ENCODE measurements around the gene CKMT2.

CKMT2 gene

DNA sequence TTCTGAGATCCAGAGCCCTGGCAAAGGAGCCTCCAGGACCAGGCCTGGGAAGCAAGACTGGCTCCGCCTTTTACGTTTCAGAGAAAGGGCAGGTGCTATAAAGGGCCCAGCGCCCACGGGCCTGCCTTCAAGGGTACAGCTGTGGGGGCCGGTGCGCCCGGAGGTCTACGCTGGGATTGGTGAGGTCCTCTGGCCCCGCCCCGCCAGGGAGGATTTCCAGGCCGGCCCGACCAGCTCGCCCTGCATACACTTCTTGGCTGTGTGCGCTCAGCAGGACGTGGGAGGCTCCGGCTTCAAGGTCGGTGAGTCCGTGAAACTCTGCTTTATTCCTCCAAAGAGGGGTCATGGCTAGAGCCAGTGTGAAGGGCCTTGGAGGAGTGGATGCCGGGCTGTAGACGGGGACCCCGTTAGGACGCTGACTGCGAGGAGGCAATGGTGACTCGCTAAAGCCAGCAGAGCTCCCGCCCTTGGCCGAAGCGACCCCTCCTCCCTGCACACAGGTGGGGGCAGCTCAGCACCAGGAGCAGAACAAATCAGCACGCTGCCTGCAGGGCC is at the start of gene CKMT2:
Gene CKMT2, plus strand, starts transcription at position 243 of the 555 bp plus-strand sequence. CDS start 17,811 bp downstream, outside the sequence.
- no peak for DNase-seq

DNA sequence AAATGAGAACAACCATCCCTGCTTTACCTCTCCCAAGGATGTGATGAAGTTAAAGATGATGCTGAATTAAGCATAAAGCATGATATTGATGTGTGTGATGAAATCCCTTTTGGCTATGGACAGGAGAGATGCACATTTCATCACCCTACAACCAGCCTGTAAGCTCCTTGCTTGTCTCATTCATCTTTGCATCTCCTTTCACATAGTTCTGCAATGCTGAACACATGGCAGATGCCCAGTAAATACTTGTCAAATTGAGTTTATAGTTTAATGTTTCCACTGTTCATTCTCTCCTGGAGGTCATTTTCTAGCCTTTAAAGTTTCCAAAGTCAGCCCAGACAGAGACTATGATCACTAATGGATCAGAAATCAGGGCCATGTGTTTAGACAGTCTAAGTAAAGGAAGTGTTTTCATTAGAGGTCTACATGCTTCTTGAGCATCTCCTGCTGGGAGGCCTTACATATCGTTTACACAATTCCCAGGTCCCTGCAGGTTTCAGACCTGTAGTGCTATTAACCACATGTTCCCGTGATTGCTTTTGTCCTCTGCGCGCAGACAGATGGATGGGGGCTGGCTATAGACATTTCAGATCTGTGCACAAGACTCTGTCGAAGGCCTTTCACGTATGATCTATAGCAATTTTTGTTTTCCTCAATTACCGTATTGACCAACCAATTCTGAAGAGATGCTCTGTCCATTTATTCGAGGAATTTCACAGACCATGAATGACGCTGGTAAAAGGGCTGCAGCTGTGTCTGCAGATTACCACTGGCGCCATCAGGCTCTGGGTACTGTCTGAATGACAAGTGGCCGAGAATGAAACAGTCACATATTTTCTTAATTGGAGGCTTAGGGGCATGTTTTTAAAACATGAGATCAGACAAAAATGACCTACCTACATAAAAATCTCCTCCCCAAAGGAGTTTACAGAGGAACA is 49.0 kb upstream of the CKMT2 start:
- peak; percentile 68 for DNase-seq

DNA sequence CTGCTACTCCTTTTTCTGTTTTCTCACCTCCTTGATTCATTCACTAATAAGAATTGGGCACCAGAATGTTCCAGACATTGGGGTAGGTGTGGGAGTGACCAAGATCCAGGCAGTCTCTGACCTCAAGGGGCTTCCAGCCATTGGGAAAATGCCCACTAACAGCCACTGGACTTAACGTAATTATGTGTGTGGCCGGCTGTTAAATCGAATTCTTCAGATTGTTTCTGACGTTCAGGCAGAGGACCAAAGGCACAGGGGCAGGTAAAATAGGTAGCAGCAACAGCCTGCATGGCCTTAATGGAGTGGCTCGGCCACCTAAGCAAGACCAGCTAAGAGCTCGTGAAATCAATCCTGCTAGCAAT is 48.4 kb upstream of the CKMT2 start:
- DNase-seq: no peak

DNA sequence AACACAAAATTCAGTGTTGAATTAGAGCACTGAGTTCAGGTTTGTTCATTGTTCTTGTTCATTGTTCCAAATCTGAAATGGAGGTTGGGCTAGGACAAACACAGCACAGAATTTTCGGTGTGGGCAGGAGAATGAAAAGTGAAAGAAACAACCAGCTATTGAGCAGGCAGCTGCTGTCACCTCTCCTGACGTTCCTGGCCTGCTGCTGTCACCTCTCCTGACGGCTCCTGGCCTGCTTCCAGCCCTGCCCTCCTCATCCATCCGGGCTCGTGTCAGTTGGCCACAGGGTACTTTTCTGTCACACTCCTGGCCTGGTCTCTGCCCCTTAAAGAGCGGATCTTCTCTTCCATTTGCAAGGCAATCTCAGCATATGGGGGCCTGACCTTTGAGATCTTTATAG is 45.2 kb upstream of the CKMT2 start:
- no peak for DNase-seq

DNA sequence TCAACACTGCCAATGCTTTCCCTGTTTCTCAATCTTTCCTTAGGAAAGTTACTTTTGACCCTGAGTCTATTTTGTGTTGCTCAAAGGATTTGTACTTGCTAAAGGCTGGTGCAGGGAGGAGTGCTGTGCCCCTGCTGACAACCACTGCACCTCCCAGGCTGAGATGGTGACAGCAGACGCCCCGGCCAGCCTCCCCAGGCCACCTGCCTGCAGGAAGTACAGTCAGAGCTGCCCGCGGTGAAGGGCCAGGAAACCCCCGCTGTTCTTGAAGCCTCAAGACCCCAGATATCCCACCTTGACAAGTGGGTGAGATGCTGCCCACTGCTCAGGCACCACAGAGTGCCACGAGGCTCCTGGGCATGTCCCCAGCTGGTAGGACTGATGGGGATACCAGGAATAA is 44.2 kb upstream of the CKMT2 start:
- DNase-seq: no peak

DNA sequence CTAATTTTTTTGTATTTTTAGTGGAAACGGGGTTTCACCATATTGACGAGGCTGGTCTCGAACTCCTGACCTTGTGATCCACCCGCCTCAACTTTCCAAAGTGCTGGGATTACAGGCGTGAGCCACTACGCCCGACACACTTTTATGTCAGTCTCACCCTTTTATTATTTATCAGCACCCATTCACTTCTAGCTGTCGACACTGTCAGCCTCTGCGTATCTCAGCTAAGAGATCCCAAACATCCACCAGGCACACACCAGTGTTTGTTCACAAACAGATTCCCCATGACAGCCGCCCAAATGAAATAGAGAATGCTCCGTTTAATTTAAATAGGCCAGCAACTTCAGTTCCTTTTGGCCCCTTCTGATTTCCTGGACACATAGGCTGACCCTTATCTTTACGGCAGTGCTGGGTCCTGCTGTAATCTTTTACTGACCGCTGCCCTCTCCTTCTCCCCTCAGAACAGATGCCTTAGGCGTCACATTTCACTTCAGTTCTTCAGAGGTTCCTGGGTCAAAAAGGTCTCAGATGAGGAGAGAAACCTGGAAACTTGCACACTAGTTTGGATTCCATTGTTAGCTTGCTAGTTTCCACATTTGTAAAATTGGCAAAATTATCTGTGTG is 43.1 kb upstream of the CKMT2 start:
- no peak for DNase-seq

DNA sequence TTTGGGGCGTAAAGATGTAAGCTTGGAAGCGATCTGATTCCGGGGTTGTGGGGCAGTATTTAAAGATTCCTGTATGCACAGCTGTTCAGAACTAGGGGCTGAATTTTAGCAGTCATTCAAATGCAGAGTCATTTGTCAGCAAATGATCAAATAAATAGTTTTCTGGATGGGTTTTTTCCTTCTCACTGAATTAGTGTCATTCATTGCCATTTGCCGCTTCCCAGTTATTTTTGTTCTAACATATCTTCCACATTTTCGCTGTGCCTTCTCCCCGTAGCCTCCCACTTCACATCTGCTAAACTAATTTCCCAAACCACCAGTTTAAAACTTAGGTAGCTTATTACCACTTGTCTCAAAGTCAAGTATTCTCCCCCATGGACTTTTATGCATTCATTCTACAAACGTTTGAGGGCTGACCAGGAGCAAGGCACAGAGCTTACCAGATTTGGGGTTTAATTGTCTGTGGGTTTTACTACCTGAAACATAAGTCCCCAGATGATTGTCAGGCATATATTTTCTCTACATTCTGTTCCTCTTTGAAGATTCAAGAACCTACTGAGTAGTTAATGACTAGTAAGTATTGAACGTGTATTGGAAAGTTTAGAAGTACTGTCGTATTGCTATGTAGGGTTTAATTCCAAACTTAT is 41.3 kb upstream of the CKMT2 start:
- DNase-seq: no peak

DNA sequence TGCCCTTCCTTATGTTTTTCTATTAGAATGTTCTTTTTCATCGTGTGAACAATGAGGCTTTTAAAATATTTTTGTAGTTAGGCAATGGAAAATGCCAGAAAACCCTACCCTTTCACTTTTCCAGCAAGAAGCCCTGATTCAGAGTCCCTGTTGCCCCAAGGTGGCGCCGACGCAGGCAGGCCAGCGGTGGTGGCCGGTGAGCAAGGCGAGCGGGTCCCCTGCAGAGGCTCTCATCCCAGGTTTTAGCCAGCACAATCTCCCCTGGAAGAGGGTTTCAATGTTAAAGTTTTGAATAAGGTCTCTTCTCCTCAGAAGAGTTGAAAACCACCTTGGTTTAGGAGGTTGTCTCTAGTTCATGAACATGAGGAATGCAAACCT is 40.8 kb upstream of the CKMT2 start:
- no peak for DNase-seq

DNA sequence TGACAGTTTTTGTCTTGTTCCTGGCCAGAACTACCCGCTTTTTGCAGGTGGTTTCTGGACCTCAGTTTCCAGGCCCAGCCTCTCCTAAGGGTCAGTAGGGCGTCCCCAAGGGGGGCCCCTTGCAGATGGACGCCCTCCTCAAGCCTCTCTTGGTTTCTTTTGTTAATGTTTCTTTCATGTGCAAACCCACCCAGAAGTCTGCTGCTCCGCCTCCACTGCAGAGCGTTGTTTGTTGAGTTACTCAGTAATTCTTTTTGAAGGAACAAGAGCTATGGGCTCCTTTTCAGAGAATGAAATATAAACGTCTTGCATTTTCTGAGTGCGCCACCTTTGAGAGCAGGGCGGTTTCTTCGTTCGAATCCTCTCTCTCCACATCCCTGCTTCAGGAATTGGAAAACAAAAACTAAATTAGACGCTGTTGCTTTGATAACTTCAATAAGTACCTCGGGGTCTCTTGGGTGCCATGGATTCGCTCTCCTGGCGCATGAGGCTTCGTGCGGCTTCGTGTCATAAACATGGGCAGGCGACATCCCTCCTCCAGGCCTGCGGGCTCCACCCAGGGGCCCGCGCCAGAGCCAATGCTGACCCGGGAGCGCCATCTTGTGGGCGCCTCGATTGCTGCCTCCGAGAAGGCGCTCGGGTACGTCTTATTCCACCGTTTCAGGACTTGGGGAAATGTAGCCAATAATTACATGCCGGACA is 38.3 kb upstream of the CKMT2 start:
- DNase-seq: peak; percentile 85

DNA sequence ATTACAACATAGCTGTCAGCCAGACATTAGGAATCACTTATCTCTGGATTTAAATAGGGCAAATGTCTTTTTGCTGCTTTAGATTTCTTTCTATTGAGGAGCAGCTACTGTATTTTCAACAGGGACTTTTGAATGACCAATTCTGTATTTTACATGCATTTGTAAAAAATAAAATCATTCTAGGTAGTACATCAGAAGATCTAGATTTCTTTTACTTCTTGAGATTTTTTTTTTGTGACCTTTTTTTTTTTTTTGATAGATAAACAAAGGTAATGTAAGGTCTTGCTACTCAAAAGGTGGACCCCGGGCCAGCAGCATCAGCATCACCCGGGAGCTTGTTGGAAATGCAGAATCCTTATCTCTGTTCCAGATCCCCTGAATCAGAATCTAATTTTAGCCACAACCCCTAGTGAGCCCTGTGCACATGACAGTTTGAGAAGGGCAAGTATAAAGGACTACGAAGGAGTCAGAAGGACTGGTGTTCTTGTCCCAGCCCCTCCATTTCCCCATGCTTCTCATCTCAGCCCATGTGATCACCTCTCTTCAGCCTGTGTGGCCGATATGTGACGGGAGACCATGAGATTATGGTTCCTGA is 37.7 kb upstream of the CKMT2 start:
- no peak for DNase-seq

DNA sequence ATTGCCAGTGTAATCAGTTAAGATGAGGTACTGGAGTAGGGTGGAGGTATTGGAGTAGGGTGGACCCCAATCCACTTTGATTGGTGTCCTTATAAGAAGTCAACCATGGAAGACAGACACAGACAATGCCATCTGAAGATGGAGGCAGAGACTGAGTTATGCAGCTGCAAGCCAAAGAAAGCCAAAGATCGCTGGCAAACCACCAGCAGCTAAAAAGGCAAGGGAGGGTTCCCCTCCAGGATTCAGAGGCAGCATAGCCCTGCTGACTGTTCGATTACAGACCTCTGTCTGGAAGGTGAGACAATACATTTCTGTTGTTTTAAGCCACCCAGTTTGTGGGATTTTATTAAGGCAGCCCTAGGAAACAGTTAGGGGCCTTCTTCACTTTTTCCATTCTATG is 30.5 kb upstream of the CKMT2 start:
- DNase-seq: no peak

DNA sequence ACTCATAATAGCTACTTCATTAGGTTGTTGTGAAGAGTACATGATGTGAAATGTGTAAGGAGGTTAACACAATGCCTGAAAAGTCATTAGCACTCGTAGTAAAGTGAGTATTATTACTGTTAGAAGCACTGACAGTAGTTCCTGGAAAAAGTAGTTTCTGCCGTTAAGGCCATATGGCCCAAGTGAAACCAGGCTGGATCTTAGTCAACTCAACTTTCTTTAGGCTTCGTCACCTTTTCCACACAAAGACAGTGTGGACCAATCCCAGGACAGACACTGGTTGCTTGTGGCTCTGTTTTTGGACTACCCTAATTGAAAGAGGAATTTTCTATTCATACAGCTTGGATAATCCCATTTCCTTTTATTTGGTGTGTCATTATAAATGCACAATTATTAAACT is 29.4 kb upstream of the CKMT2 start:
- no peak for DNase-seq

DNA sequence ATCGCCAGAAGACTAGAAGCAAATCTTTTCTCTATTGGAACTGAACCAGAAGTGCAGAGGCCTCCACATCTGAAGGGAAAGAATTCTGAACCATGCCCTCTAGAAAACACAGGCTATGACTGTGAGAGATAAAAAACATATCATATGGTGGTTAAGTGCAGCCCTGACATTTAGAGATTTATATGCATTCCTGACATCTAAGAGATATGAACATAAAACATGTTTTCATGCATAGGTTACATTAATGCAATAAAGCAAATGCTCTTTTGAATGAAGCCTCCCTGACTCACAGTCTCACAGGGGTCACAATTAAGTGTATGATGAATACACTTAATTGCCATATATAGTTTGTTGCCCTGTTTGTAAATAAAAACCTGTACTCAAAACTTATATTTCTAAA is 28.9 kb upstream of the CKMT2 start:
- no peak for DNase-seq

DNA sequence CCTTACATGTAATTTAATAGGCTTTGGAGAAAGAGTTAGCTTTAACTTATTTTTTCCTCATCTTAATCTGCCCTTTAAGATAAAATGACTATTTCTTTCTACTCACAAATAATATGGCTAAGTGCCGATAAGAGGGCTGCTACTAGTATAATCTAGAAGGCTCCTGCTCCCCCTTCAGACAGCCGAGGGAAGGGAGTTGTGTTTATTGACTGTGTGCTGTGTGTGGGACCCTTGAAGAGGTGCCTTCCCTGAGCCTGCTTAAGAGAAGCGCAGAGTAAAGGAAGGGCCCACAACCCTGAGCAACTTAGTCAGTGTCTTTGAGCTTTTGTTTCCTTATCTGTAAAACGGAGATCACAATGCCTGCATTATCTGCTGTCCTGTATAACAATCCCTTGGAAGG is 28.1 kb upstream of the CKMT2 start:
- DNase-seq: no peak

DNA sequence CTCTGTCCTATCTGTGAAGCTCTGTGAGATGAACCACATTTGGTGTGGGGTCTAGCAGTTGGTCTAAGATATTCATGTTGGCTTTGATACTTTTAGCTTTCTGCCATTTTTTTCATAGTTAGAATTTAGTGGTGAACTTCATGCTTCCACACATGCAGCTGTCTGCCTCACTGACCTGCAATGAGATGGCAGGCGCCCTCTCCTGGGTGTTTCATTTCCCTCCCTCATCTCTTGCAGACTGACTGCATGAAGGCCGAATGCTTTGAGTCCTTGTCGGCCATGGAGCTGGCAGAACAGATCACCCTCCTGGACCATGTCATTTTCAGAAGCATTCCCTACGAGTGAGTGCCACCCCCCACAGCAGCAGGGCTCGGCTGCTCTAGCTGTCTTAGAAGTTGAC is 26.1 kb upstream of the CKMT2 start:
- no peak for DNase-seq

DNA sequence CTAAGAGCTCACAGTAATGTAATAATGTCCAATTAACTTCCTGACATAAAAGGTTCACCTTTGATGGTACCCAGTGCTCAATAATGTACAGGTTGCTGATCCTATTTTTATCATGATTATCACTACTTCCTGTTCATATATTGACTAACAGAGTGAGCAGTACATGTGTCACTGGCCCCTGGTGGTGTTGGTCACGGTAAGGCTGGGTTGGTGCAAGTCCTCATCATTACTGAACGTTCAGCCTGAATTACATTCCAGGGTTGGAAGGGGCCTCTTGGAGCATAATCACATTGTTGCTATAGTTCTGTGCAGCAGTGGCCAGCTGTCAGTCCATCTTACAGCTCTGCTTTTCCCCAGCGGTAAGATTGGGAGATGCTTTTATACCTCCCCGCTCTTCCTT is 24.2 kb upstream of the CKMT2 start:
- DNase-seq: no peak

DNA sequence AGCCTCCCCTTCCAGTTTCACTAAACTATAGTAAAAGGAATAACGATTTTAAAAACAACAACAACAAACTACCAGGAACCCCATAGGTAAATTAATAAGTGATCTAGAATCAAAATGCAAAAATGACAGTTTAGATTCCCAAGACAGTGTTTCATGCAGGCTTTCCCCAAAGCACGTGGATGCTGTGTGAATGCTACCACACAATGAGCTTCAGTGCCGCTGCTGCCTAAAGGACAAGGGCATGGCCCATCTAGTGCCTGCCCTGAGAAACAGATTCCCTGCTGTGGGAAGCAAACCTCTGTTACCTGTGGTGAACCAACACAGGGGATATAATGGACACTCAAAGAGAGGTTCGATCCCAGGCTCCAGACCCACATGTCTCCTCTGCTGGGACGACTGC is 23.7 kb upstream of the CKMT2 start:
- no peak for DNase-seq

DNA sequence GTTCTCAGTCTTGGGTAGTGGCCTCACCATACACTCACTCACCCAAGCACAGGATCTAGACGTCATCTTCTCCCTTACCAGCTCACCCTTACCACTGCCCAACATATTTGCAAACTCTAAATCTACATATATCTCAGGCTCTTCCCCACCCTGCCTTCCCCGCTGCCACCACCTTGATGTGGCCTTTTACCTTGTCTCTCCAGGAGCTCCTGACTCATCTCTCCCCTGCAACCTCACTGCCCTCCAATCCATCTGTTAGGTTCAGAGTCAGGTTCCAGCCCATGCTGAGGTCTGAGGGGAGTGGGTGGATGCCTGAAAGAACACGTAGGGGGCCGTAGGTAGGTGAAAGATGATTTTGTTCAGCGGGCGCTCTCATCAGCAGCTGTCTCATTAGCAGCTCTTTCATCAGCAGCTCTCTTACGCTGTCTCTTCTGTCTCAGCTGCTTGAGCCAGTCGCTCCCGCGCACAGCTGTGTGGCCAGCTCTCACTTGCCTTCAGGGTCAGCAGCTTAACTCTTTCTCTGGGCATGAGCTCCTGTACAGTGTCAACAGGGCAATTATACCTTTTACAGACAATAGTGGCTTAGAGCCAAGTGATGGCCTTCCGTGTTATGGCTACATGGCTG is 23.1 kb upstream of the CKMT2 start:
- peak; percentile 46 for DNase-seq

DNA sequence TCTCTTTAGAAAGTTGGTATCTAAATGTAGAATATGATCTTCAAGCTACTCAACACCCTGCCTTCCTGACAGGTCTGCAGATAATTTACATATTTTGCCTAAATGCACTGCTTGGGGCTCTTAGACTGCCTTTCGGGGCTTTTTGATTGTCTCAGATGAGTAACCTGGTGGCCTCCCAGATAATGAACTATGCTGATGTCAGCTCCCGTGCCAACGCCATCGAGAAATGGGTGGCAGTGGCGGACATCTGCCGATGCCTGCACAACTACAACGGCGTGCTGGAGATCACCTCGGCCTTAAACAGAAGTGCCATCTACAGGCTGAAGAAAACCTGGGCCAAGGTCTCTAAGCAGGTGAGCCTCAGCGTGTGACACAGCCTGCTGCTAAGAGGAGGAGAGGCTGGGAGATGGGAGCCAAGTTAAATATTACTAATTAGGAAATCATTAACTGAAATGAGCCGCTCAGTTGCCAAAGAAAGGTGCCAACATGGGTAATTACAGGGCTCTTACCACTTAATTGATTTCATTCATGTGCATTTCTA is 20.8 kb upstream of the CKMT2 start:
- DNase-seq: peak; percentile 80

DNA sequence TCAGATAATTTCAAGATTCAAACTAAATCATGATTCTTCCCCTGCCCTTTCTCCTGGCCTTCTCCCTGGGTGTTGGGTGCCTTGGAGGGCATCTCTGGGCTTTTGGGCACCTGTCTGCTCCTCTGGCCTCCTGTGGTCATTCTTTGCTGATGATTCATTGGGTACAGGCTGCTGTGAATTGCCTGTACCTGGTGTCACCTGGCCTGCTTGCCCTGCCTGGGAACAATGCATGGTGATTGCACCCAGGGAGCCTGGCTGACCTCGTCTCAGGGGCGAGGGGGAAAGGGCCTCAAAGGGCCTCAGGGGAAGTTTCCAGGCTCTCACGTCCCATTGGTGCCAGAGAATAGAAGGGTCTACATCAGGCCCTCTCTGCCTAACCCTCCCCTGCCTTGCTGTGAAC is 20.1 kb upstream of the CKMT2 start:
- no peak for DNase-seq

DNA sequence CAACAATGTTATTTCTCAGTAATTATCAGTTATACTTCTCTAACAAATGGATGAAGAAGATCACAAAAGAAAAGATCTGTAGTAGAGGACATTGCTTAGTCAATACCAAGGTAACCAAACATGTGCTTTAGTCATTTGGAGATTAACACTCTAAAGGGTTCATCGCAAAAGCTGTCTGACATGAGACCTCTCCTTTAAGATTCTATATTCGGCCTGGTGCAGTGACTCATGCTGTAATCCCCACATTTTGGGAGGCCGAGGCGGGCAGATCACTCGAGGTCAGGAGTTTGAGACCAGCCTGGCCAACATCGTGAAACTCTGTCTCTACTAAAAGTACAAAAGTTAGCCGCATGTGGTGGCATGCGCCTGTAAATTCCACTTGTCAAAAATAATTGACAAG is 18.3 kb upstream of the CKMT2 start:
- no peak for DNase-seq

DNA sequence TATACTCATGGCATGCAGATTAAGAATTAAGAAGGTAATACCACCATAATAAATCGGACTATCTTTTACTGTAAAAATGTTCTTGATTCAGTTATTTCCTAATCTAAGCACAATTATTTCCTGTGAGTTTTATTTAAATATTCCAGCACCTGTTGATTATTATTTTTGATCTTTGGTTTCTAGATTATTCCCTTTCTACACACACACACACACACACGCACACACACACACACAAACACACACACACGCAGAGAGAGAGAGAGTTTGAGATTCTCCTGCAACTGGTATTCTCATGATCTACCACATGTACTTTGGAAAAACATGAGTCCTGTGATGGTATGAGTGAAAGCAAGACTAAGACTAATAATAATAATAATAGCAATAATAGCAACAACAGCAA is 17.0 kb upstream of the CKMT2 start:
- DNase-seq: no peak
